Nephron progenitor cell (in vitro differentiated cells): ENCODE results near the gene SPINT3.

Experiments used
- DNase-seq: peaks from one replicate; pipeline ENCODE4 v3.0.0; 2021
- H3K27ac Mint-ChIP-seq: 2 replicates; pipeline ENCODE4 v1.8.0; 2021; ENCODE audit warnings: mild to moderate bottlenecking, moderate library complexity, mixed read lengths
- H3K27me3 Mint-ChIP-seq: 2 replicates; pipeline ENCODE4 v1.8.0; 2021; ENCODE audit warnings: mild to moderate bottlenecking, low read depth, mixed read lengths; ENCODE audit not compliant: poor library complexity
- H3K36me3 Mint-ChIP-seq: 2 replicates; pipeline ENCODE4 v1.8.0; 2021; ENCODE audit warnings: low read depth, mixed read lengths
- H3K4me1 Mint-ChIP-seq: 2 replicates; pipeline ENCODE4 v1.8.0; 2021; ENCODE audit warnings: mixed read lengths
- H3K4me3 Mint-ChIP-seq: 2 replicates; pipeline ENCODE4 v1.8.0; 2021; ENCODE audit warnings: mild to moderate bottlenecking, moderate library complexity, mixed read lengths
- H3K9me3 Mint-ChIP-seq: 2 replicates; pipeline ENCODE4 v1.8.0; 2021; ENCODE audit warnings: mild to moderate bottlenecking, moderate library complexity, mixed read lengths
- TF ChIP-seq, protein P1 (sequence below): fragments of 200-600 bp; sonication (generic); IDR thresholded peaks from 2 replicates; pipeline ENCODE4 v1.5.0; 2021; ENCODE audit warnings: antibody characterized with exemption

SPINT3 gene

DNA sequence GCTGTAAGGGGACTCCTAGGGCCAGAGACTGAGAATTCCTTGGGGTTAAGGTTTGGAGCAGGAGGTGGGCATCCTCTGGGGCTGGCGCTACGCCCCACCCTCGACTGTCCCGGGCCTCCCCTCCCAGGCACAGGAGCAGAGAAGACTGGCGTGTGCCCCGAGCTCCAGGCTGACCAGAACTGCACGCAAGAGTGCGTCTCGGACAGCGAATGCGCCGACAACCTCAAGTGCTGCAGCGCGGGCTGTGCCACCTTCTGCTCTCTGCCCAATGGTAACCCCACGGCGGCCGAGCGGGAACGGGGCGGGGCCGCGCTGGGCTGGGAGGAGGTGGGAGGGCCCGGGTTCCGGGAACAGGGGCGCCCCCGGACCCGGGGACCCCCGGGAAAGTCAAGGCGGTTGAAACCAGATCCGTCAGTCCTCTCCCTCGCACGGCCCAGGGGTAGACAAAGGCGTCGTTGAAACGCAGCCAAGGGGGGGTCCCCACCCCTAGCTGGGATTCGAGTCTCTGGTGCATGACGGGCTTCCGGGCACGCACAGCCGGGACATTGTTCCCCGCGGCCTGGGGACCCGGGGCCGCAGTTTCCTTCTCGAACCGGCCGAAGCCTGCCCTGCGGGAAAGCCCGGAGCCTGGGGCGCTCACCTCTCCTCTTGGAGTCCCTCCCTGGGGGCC is 45.0 kb downstream of the SPINT3 start:
- Mint-ChIP-seq H3K9me3 (peaks cover 9% of the 10 kb centered on the region), H3K27ac (peak overlapping the region; percentile 39)
- peak; percentile 72 for DNase-seq

DNA sequence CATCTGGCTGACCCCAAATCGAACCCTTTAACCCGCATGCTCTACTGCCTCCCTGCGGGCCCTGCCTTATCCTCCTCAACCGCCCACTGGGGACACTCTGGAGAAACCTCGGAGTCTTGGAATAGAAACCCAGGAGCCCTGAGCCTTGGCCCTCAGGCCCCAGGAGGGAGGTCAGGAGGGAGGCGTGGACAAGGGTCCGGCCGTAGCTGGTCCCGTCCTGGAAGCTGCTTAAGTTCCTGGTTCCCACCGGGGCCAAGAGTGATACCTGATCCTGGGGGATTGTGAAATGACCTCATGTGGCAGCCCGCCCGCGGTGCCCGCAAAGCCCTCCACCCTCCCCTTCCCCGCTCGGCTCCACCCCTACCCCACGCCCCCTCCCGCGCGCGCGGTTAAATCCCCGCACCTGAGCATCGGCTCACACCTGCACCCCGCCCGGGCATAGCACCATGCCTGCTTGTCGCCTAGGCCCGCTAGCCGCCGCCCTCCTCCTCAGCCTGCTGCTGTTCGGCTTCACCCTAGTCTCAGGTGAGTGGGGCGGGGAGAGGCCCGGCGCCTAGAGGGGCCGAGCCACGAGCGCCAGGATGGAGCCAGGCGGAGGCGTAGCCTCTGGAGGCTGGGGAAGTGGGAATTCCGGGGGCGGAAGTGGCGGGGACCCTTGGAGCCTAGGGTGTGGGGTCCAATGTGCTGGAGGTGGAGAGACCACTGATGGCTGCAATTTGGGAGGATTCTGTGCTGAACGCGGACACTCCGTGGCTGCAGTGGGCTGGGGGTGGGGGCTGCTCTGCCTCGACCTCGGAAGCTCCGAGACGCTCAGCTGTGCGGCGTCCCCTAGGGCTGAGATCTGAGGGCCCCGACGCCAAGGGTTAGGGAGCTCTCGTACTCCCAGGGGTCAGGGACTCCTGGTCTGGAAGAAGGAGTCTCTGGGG is 45.8 kb downstream of the SPINT3 start, which contains the start of gene WFDC2:
Gene WFDC2, plus strand, starts transcription at position 418 of the 926 bp plus-strand sequence. Its CDS starts 29 bp downstream, at position 447.
- H3K9me3 Mint-ChIP-seq = peaks cover 9% of the 10 kb centered on the region
- peaks cover 10% of the 10 kb centered on the region for H3K36me3 Mint-ChIP-seq
- peak within 1 kb of the TSS; percentile 82 for H3K4me3 Mint-ChIP-seq
- H3K4me1 Mint-ChIP-seq = peaks cover 23% of the 10 kb centered on the region
- peak within 1 kb of the TSS; percentile 39 for H3K27ac Mint-ChIP-seq
- DNase-seq = peak; percentile 68
- TF ChIP-seq, protein P1, sequence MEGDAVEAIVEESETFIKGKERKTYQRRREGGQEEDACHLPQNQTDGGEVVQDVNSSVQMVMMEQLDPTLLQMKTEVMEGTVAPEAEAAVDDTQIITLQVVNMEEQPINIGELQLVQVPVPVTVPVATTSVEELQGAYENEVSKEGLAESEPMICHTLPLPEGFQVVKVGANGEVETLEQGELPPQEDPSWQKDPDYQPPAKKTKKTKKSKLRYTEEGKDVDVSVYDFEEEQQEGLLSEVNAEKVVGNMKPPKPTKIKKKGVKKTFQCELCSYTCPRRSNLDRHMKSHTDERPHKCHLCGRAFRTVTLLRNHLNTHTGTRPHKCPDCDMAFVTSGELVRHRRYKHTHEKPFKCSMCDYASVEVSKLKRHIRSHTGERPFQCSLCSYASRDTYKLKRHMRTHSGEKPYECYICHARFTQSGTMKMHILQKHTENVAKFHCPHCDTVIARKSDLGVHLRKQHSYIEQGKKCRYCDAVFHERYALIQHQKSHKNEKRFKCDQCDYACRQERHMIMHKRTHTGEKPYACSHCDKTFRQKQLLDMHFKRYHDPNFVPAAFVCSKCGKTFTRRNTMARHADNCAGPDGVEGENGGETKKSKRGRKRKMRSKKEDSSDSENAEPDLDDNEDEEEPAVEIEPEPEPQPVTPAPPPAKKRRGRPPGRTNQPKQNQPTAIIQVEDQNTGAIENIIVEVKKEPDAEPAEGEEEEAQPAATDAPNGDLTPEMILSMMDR = no peak
- peaks cover 42% of the 10 kb centered on the region for H3K27me3 Mint-ChIP-seq

More for the DNA sequence above, 45.0 kb downstream of the SPINT3 start:
- Mint-ChIP-seq H3K27me3 (peaks cover 41% of the 10 kb centered on the region), H3K4me3 (peak overlapping the region; percentile 82), H3K4me1 (peaks cover 23% of the 10 kb centered on the region), H3K36me3 (peaks cover 10% of the 10 kb centered on the region)
- TF ChIP-seq, protein P1 = no peak

GRCh38 chr20:45467861-45468260 is 47.6 kb downstream of the SPINT3 start:
- DNase-seq = no peak
- TF ChIP-seq, protein P1 = no peak
- Mint-ChIP-seq H3K4me1 (peaks cover 23% of the 10 kb centered on the region), H3K4me3 (no peak overlapping the region), H3K9me3 (peaks cover 9% of the 10 kb centered on the region), H3K27ac (no peak overlapping the region), H3K27me3 (peaks cover 33% of the 10 kb centered on the region), H3K36me3 (peaks cover 10% of the 10 kb centered on the region)

DNA sequence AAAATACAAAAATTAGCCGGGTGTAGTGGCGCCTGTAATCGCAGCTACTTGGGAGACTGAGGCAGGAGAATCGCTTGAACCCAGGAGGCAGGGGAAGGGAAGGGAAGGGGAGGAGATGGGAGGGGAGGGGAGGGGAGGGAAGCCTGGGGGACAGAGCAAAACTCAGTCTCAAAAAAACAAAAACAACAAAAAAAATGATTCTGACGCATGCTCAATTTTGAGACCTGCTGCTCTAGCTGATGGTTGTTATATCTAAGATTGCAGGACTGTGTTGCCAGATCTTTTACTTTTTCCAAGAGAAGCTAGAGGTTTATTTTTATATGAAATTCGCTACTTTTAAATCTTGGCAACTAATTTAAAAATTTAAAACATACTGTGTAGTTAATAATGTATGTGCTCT is 48.2 kb downstream of the SPINT3 start:
- H3K27me3 Mint-ChIP-seq = peaks cover 28% of the 10 kb centered on the region
- H3K36me3 Mint-ChIP-seq = peaks cover 10% of the 10 kb centered on the region
- TF ChIP-seq, protein P1 = no peak
- H3K4me3 Mint-ChIP-seq = no peak overlapping the region
- H3K4me1 Mint-ChIP-seq = peaks cover 23% of the 10 kb centered on the region
- H3K27ac Mint-ChIP-seq = no peak overlapping the region
- peaks cover 9% of the 10 kb centered on the region for H3K9me3 Mint-ChIP-seq
- DNase-seq = no peak

- Mint-ChIP-seq H3K27me3 (peaks cover 25% of the 10 kb centered on the region), H3K4me1 (peaks cover 14% of the 10 kb centered on the region), H3K4me3 (no peak overlapping the region), H3K36me3 (no peaks in the 10 kb centered on the region), H3K9me3 (no peaks in the 10 kb centered on the region), H3K27ac (no peak overlapping the region)
- TF ChIP-seq, protein P1 = no peak
- no peak for DNase-seq
These were observed 49.7 kb downstream of the SPINT3 start for GRCh38 chr20:45465491-45466266.
